Measurements from ENCODE around the gene ARRDC2. TPM values are rescaled to one million over a fixed set of nuclear protein-coding genes. Genes with fewer than 3 reads are reported as not detected.
"Not testable (repeated sequence)": the region's sequence is repeated elsewhere in the genome, so short reads cannot be mapped to it uniquely, and the experiment has no call there.

Gene ARRDC2
- total RNA-seq, 1 experiment from 2014 or later = 9.2 TPM

DNA sequence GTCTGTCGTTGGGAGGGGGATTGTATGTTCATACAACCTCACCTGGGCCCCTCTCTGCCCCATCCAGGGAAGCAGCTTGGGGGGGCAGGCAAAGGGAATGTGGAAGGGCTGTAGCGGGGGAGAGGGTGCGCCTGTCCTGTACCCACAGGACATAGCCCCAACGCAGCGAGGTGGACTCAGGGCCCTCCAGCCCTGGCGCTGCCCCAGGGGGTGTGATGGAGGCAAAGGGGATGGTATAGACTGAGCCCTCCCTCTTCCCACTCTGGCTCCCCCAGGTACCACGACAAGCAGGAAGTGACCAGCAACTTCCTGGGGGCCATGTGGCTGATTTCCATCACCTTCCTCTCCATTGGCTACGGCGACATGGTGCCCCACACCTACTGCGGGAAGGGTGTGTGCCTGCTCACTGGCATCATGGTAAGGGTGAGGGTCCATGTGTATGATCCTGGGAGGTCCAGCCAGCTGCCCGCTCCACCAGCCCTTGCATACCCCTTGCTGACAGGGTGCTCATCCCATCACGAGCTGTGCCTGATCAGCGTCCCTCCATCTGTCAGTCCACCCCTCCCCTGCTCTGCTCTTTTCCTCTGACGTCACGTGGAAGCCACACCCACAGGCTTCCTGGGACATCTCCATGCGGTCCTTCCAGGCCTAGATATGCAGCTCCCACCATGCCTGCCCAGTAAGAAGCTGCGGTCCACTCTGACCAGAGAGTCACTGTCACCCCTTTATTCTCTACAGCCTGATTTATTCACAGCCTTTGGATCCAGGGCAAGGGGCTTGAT, 22.7 kb upstream of the ARRDC2 start:
- H3K27me3 Mint-ChIP-seq (ENCODE audit: low read depth) = no peaks in the 10 kb centered on the region
- ChIA-PET CTCF (interaction anchor here (0.7 to 1.0 kb wide), 3 partner anchors 38 to 53 kb away, joined by 3 to 5 read pairs (median 3); partner anchors contain the start of gene CCDC124), POLR2A (interaction anchor here (0.6 kb wide), 1 partner anchor 81 kb away, joined by 3 read pairs; no protein-coding TSS in a partner anchor)
- H3K4me1 Mint-ChIP-seq = peaks cover 5% of the 10 kb centered on the region
- H3K27ac Mint-ChIP-seq = peak overlapping the region; percentile 53; the same call in 1 of the 2 replicates
- H3K9me3 Mint-ChIP-seq = no peaks in the 10 kb centered on the region
- no peak overlapping the region for H3K4me3 Mint-ChIP-seq
- no peaks in the 10 kb centered on the region for H3K36me3 Mint-ChIP-seq
- TF ChIP-seq AR (CRISPR knock-in tag; IDR thresholded peaks at IDR 0.05) = no peak
- TF ChIP-seq TCF7 (CRISPR knock-in tag; IDR thresholded peaks at IDR 0.05; ENCODE audit: low read depth) = 0 out of 2 replicates have a peak, but pooled peaks have one; percentile 33
- no peak for TF ChIP-seq JAZF1 (CRISPR knock-in tag; IDR thresholded peaks at IDR 0.05)
- TF ChIP-seq, protein P1, sequence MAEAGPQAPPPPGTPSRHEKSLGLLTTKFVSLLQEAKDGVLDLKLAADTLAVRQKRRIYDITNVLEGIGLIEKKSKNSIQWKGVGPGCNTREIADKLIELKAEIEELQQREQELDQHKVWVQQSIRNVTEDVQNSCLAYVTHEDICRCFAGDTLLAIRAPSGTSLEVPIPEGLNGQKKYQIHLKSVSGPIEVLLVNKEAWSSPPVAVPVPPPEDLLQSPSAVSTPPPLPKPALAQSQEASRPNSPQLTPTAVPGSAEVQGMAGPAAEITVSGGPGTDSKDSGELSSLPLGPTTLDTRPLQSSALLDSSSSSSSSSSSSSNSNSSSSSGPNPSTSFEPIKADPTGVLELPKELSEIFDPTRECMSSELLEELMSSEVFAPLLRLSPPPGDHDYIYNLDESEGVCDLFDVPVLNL (CRISPR knock-in tag; IDR thresholded peaks at IDR 0.05; ENCODE audit: borderline replicate concordance, low read depth) = no peak
- TF ChIP-seq ETV6 (CRISPR knock-in tag; IDR thresholded peaks at IDR 0.05) = no peak
- DNase-seq (ENCODE audit: low spot score) = no peak
- ATAC-seq = peak; percentile 53; the same call in 1 of the 2 replicates

DNA sequence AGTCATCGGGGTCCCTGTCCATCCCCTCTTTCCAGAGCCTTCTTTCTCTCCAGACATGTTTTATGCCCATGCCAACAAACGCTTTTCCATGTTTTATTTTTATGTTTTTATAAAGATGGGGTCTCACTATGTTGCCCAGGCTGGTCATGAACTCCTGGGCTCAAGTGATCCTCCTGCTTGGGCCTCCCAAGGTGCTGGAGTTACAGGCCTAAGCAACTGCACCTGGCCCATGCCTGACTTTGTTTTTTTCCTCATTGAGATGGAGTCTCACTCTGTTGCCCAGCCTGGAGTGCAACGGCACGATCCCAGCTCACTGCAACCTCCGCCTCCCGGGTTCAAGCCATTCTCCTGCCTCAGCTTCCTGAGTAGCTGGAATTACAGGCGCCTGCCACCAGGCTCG, 21.4 kb upstream of the ARRDC2 start:
- DNase-seq (ENCODE audit: low spot score); H3K27ac Mint-ChIP-seq; H3K9me3 Mint-ChIP-seq; ATAC-seq; H3K4me1 Mint-ChIP-seq; POLR2A ChIA-PET; H3K4me3 Mint-ChIP-seq; H3K27me3 Mint-ChIP-seq (ENCODE audit: low read depth); H3K36me3 Mint-ChIP-seq: not testable (repeated sequence)
- CTCF ChIA-PET = interaction anchor here (0.6 kb wide), 1 partner anchor 905 kb away, joined by 4 read pairs; no protein-coding TSS in a partner anchor
- TF ChIP-seq ZNF121 (CRISPR knock-in tag; IDR thresholded peaks at IDR 0.05) = peak; percentile 68

- DNase-seq (ENCODE audit: low spot score) (no peak), ATAC-seq (no peak)
- no peak overlapping the region for H3K4me3 Mint-ChIP-seq
- H3K27me3 Mint-ChIP-seq (ENCODE audit: low read depth) = no peaks in the 10 kb centered on the region
- no peak overlapping the region for H3K27ac Mint-ChIP-seq
- no peaks in the 10 kb centered on the region for H3K36me3 Mint-ChIP-seq
- H3K4me1 Mint-ChIP-seq = peaks cover 5% of the 10 kb centered on the region
- POLR2A ChIA-PET = interaction anchor here (0.5 to 0.6 kb wide), 2 partner anchors 143 to 211 kb away, joined by 5 to 8 read pairs; no protein-coding TSS in a partner anchor
- CTCF ChIA-PET = interaction anchor here (0.6 to 1.2 kb wide), 4 partner anchors 10 to 458 kb away, joined by 3 to 4 read pairs (median 4); no protein-coding TSS in a partner anchor
- H3K9me3 Mint-ChIP-seq = no peaks in the 10 kb centered on the region
- TF ChIP-seq, protein P2, sequence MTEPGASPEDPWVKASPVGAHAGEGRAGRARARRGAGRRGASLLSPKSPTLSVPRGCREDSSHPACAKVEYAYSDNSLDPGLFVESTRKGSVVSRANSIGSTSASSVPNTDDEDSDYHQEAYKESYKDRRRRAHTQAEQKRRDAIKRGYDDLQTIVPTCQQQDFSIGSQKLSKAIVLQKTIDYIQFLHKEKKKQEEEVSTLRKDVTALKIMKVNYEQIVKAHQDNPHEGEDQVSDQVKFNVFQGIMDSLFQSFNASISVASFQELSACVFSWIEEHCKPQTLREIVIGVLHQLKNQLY (CRISPR knock-in tag; IDR thresholded peaks at IDR 0.05) = no peak
- no peak for TF ChIP-seq FOXP1 (CRISPR knock-in tag; IDR thresholded peaks at IDR 0.05; ENCODE audit: borderline replicate concordance)
- TF ChIP-seq ERG (CRISPR knock-in tag; IDR thresholded peaks at IDR 0.05) = no peak
- no peak for TF ChIP-seq JUN (CRISPR knock-in tag; IDR thresholded peaks at IDR 0.05)
- TF ChIP-seq, protein P3, sequence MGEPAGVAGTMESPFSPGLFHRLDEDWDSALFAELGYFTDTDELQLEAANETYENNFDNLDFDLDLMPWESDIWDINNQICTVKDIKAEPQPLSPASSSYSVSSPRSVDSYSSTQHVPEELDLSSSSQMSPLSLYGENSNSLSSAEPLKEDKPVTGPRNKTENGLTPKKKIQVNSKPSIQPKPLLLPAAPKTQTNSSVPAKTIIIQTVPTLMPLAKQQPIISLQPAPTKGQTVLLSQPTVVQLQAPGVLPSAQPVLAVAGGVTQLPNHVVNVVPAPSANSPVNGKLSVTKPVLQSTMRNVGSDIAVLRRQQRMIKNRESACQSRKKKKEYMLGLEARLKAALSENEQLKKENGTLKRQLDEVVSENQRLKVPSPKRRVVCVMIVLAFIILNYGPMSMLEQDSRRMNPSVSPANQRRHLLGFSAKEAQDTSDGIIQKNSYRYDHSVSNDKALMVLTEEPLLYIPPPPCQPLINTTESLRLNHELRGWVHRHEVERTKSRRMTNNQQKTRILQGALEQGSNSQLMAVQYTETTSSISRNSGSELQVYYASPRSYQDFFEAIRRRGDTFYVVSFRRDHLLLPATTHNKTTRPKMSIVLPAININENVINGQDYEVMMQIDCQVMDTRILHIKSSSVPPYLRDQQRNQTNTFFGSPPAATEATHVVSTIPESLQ (CRISPR knock-in tag; IDR thresholded peaks at IDR 0.05) = no peak
- no peak for TF ChIP-seq EMX1 (CRISPR knock-in tag; IDR thresholded peaks at IDR 0.05)
- no peak for TF ChIP-seq NR1H2 (CRISPR knock-in tag; IDR thresholded peaks at IDR 0.05)
- TF ChIP-seq AR (CRISPR knock-in tag; IDR thresholded peaks at IDR 0.05) = no peak
- no peak for TF ChIP-seq NR3C1 (CRISPR knock-in tag; conservative IDR thresholded peaks at IDR 0.05; ENCODE audit: low read depth)
- TF ChIP-seq CREM (CRISPR knock-in tag; IDR thresholded peaks at IDR 0.05) = no peak
- TF ChIP-seq, protein P1 (CRISPR knock-in tag; IDR thresholded peaks at IDR 0.05; ENCODE audit: borderline replicate concordance, low read depth) = no peak
- TF ChIP-seq CREB1 (CRISPR knock-in tag; IDR thresholded peaks at IDR 0.05) = no peak
- no peak for TF ChIP-seq GTF2I (CRISPR knock-in tag; conservative IDR thresholded peaks at IDR 0.05)
Measured at GRCh38 chr19:17988161-17988560, 19.8 kb upstream of the ARRDC2 start.

Measured in WTC11 (cell line).